Peyer's patch (tissue), 4 donors: ENCODE data around the gene ZBTB20.

ENCODE experiments used
- POLR2A ChIP-seq, 2 donors: fragments of 450-650 bp; IDR thresholded peaks; one replicate each; pipeline ENCODE4 v1.5.1; 2017; ENCODE audit warnings: antibody characterized with exemption in 2 of 2, mild to moderate bottlenecking in 2 of 2, moderate library complexity in 2 of 2
- TF ChIP-seq, protein P1 (sequence below), 6 experiments: fragments of 450-650 bp in 4 of 6; fragments of 200-600 bp in 2 of 6; sonication (generic) in 1 of 6; IDR thresholded peaks; one replicate each; pipeline ENCODE4 v1.5.1; 2017 to 2019; ENCODE audit warnings: antibody characterized with exemption in 6 of 6, mild to moderate bottlenecking in 3 of 6, moderate library complexity in 1 of 6

DNA sequence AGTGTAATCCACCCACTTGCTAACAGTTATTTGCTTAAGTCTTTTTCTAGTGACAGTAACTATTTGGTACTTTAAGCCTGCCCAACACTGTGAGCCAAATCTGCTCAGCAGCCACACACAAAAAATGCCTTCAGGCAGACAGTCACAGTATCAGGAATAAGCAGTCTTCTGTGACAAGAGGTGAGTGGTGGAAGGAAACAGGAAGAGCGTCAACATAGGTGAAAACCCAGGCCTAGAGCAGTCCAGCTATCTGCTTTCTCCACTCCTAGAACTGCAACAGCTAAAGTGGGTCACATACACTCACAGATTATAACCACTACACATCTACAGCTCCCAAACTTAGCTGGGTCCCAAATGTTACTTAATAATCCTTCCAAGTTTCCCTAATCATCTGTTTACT is 213.7 kb downstream of the ZBTB20 start:
- TF ChIP-seq, protein P1, sequence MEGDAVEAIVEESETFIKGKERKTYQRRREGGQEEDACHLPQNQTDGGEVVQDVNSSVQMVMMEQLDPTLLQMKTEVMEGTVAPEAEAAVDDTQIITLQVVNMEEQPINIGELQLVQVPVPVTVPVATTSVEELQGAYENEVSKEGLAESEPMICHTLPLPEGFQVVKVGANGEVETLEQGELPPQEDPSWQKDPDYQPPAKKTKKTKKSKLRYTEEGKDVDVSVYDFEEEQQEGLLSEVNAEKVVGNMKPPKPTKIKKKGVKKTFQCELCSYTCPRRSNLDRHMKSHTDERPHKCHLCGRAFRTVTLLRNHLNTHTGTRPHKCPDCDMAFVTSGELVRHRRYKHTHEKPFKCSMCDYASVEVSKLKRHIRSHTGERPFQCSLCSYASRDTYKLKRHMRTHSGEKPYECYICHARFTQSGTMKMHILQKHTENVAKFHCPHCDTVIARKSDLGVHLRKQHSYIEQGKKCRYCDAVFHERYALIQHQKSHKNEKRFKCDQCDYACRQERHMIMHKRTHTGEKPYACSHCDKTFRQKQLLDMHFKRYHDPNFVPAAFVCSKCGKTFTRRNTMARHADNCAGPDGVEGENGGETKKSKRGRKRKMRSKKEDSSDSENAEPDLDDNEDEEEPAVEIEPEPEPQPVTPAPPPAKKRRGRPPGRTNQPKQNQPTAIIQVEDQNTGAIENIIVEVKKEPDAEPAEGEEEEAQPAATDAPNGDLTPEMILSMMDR (IDR thresholded peaks at IDR 0.05): no peak
- TF ChIP-seq POLR2A (IDR thresholded peaks at IDR 0.05): no peak
